ENCODE results near the gene SEC14L5.

SEC14L5 gene

GRCh38 chr16:4990415-4990814 lies 32.3 kb downstream of the SEC14L5 start:
- Histone ChIP-seq H3K36me3 (ENCODE audit: insufficient read depth) (no peaks in the 10 kb centered on the region), H3K27me3 (ENCODE audit: insufficient read depth, low read depth) (no peaks in the 10 kb centered on the region), H4K20me1 (ENCODE audit: insufficient read depth) (no peaks in the 10 kb centered on the region), H3K79me2 (ENCODE audit: insufficient read depth, low read depth) (no peaks in the 10 kb centered on the region), H3K27ac (no peak overlapping the region), H2AFZ (ENCODE audit: low read depth) (no peak overlapping the region), H3K9ac (no peak overlapping the region), H3K4me1 (ENCODE audit: low read depth, poor library complexity, severe bottlenecking) (no peaks in the 10 kb centered on the region), H3K4me2 (no peak overlapping the region), H3K4me3 (IDR thresholded peaks at IDR 0.05; ENCODE audit: insufficient read depth, low read depth, low read length) (no peak overlapping the region)
- TF ChIP-seq CTCF (conservative IDR thresholded peaks at IDR 0.05; ENCODE audit: low read depth, low read length): no peak

GRCh38 chr16:4991754-4992153 lies 33.6 kb downstream of the SEC14L5 start:
- H3K4me2 ChIP-seq: no peak overlapping the region
- H2AFZ ChIP-seq (ENCODE audit: low read depth): no peak overlapping the region
- no peak overlapping the region for H3K4me3 ChIP-seq (IDR thresholded peaks at IDR 0.05; ENCODE audit: insufficient read depth, low read depth, low read length)
- H3K4me1 ChIP-seq (ENCODE audit: low read depth, poor library complexity, severe bottlenecking): no peaks in the 10 kb centered on the region
- no peak overlapping the region for H3K27ac ChIP-seq
- H3K9ac ChIP-seq: no peak overlapping the region
- H3K36me3 ChIP-seq (ENCODE audit: insufficient read depth): no peaks in the 10 kb centered on the region
- H3K27me3 ChIP-seq (ENCODE audit: insufficient read depth, low read depth): no peaks in the 10 kb centered on the region
- TF ChIP-seq CTCF (conservative IDR thresholded peaks at IDR 0.05; ENCODE audit: low read depth, low read length): no peak
- H4K20me1 ChIP-seq (ENCODE audit: insufficient read depth): no peaks in the 10 kb centered on the region
- no peaks in the 10 kb centered on the region for H3K79me2 ChIP-seq (ENCODE audit: insufficient read depth, low read depth)

- Histone ChIP-seq H3K27me3 (ENCODE audit: insufficient read depth, low read depth) (no peaks in the 10 kb centered on the region), H4K20me1 (ENCODE audit: insufficient read depth) (no peaks in the 10 kb centered on the region), H3K79me2 (ENCODE audit: insufficient read depth, low read depth) (no peaks in the 10 kb centered on the region), H2AFZ (ENCODE audit: low read depth) (no peak overlapping the region), H3K9ac (no peak overlapping the region), H3K27ac (no peak overlapping the region), H3K36me3 (ENCODE audit: insufficient read depth) (no peaks in the 10 kb centered on the region), H3K4me2 (no peak overlapping the region), H3K4me3 (IDR thresholded peaks at IDR 0.05; ENCODE audit: insufficient read depth, low read depth, low read length) (no peak overlapping the region), H3K4me1 (ENCODE audit: low read depth, poor library complexity, severe bottlenecking) (no peaks in the 10 kb centered on the region)
- no peak for TF ChIP-seq CTCF (conservative IDR thresholded peaks at IDR 0.05; ENCODE audit: low read depth, low read length)
Observed at GRCh38 chr16:4994719-4995434, 36.7 kb downstream of the SEC14L5 start.

GRCh38 chr16:5000573-5001001 lies 42.5 kb downstream of the SEC14L5 start:
- Histone ChIP-seq H3K79me2 (ENCODE audit: insufficient read depth, low read depth) (no peaks in the 10 kb centered on the region), H3K27ac (no peak overlapping the region), H3K27me3 (ENCODE audit: insufficient read depth, low read depth) (no peaks in the 10 kb centered on the region; the same call in 1 of the 2 replicates), H3K4me2 (no peak overlapping the region), H2AFZ (ENCODE audit: low read depth) (no peak overlapping the region), H3K36me3 (ENCODE audit: insufficient read depth) (no peaks in the 10 kb centered on the region), H3K9ac (no peak overlapping the region), H4K20me1 (ENCODE audit: insufficient read depth) (no peaks in the 10 kb centered on the region), H3K4me1 (ENCODE audit: low read depth, poor library complexity, severe bottlenecking) (no peaks in the 10 kb centered on the region), H3K4me3 (IDR thresholded peaks at IDR 0.05; ENCODE audit: insufficient read depth, low read depth, low read length) (no peak overlapping the region)
- no peak for TF ChIP-seq CTCF (conservative IDR thresholded peaks at IDR 0.05; ENCODE audit: low read depth, low read length)

All from KMS-11 (cell line).